NCI-H526 (cell line): ENCODE results near the gene CLMP.
"Not testable (repeated sequence)": the region's sequence is repeated elsewhere in the genome, so short reads cannot be mapped to it uniquely, and the experiment has no call there.

Experiments used
- DNase-seq, 2 experiments: peaks; one replicate each; lab custom pipeline; 2025; lab: John Stamatoyannopoulos, UW

Gene CLMP

DNA sequence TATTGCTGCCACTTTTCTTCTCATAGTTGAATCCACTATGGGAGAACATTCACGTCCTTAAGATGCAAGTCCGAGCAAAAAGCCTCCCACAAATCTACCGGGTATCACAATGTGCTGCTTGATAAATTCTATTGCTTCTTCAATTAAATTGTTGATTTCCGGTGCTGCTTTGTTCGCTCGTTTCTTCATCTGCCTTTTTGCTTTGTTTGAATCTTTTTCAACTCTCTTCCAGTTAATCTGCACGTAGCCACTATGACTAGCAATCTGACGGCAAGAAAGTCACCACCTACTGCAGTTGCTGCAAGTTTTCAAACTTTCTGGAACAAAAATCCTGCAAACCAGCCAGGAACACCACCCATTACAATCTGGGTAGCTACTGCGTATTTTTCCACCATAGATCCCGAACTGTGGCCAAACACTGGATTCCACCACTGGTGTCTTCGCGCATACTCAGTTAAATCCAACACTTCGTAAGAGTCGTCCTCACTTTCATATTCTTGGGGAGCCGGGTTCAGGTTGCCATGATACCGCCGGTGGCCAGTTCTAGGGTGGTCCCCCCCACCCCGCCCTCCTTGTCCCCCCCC, 59.1 kb downstream of the CLMP start:
- no peak for DNase-seq

DNA sequence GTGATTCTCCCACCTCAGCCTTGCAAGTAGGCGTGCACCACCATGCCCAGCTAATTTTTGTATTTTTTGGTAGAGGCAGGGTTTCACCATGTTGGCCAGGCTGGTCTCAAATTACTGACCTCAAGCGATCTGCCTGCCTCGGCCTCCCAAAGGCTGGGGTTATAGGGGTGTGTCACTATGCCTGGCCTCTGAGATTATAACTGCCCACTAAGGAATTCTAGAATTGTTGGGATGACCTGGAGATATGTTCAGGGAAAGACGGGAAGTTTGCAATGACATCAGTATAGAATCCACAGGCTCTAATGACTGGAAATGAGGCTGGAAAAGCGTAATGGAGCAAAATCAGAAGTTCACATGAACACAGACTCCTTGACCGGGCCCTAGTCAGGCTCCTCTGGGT, 62.2 kb downstream of the CLMP start:
- no peak for DNase-seq

DNA sequence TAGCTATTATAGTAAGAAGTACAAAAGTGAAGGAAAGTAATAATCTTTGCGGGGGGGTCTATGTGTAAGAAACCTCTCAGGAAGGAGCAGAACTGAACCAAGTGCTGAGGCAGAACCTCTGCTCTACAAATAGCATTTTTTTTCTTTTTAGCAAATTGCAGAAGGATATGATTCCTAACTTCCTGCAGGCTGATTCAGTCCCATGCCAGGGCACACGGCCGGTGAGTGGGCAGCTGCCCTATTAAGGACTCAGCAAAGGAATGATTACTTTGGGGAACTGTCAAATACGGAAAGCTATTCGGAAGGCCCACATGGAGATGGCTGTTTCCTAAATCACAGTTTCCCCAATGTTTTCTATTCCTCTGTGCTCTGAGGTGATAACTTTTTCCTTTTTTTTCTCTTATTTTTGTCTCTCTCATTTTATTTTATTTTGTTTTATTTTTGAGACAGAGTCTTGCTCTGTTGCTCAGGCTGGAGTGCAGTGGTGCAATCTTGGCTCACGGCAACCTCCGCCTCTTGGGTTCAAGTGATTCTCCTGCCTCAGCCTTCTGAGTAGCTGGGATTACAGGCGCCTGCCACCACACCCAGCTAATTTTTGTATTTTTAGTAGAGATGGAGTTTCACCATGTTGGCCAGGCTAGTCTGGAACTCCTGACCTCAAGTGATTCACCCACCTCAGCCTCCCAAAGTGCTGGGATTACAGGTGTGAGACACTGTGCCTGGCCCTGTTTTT, 62.8 kb downstream of the CLMP start:
- DNase-seq, result not testable (repeated sequence)

DNA sequence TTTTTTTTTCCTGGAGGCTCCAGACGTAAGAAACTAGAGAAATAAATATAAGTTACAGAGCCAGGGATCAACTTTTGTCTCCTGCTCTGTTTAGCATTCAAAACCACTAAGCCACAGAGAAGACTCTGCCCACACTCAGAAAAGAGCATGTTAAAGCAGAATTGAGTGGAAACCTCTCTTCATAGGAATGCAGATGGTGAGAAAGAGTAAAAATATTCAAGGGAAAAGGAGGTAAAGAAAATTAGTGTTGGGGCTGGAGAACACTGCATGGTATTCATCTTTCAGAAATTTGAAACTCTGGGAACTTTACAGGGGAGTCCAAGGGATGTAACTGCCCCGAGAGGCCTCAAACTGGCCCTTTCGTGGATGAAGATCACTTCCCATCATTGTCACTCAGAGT, 65.1 kb downstream of the CLMP start:
- DNase-seq, result no peak

DNA sequence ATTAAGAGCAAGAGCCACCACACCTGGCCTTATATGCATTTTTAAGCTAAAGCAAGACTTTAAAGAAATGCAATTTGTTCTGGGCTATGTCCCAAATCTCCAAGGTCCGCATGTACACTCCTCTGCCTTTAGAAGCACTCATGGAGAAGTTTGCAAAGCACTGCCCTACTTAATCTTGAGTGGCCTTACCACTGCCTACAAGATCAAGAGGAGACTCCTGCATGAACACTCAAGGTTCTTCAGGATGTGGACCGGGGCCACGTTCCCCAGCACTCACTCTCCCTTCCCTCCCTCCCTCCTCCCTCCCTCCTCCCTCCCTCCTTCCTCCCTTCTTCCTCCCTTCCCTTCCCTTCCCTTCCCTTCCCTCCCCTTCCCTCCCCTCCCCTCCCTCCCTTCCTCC, 69.9 kb downstream of the CLMP start:
- DNase-seq, result no peak

DNA sequence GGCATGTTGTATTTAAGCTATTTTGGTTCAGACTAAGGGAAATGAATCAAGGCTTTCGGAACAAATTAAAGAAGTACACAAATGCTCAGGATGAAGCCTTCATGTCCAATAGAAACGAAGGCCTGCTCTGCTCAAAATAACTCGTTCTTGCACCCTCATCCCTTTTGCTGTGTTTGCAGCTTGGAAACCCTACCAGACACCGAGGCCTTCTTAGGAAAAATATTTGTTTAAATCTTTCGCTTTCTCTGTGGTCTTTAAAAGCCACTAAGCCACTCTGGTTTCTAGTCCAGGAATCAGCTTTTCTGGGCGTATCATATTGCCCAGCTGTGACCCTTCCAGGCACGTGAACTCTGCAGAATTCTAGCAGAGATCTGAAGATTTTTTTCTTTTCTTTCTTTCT, 72.2 kb downstream of the CLMP start:
- DNase-seq, result no peak

DNA sequence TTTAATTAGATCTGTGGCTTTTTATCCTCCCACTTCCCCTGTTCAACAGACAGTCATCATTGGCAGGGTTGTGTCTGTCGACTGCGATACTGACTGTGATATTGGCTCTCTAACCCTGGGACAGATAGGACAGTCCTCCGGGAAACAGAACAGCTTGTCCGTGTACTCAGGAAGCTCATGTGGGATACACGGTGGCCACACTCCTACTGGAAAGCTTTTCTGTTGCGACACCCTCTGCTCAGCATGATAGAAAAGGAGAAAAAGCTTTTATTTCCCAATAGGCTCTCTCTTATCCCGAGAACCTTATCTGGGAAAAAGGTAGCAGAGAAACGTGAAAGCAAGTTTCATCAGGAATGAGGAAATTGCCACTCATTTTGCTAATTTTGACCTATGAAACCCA, 72.7 kb downstream of the CLMP start:
- no peak for DNase-seq

DNA sequence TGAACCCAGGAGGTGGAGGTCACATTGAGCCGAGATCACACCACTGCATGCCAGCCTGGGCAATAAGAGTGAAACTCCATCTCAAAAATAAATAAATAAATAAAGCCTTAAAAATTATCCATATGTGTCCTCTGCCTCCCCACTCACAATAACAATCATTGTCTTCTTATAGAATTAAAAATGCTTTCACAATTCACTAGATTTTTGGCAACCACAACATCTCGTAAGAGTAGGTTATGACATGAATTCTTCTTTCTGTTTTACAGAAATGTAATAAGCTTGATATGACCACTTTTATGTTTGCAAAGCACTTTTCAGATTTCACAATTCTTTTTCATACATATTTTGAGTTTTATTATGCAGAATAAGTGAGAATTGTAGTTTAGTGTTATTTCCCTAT, 78.6 kb downstream of the CLMP start:
- no peak for DNase-seq

DNA sequence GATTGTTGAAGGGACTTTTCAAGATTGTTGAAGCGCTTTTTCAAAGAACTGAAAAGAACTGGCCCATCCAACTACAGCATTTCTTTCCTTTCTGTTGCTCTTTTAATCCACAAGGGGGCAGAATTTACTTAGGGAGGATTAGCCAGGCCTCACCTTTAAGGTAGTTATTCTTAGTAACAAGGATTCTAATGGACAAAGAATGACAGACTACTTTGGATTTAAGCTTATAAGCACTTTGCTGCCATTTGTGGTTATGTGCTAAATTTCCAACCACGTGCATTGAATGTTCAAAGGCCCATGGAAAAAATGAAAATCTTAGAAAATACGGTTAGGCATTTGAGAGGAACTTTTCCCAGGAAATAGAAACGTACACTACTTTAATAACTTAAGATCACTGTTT, 83.6 kb downstream of the CLMP start:
- DNase-seq, result peak; percentile 56 to 94

DNA sequence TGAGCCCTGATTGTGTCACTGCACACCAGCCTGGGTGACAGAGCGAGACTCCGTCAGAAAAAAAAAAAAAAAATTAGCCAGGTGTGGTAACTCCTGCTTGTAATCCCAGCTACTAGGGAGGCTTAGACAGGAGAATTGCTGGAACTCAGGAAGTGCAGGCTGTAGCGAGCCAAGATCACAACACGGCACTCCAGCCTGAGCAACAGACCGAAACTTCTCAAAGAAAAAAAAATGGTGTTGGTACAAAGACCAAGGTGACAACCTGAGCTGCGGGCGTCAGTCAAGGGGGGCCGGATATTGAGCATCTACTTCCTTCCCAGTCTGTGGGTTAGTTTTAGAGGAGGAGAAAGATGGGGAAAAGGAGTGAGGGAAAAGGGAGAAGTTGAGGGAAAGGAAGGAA, 84.7 kb downstream of the CLMP start:
- DNase-seq, result no peak

DNA sequence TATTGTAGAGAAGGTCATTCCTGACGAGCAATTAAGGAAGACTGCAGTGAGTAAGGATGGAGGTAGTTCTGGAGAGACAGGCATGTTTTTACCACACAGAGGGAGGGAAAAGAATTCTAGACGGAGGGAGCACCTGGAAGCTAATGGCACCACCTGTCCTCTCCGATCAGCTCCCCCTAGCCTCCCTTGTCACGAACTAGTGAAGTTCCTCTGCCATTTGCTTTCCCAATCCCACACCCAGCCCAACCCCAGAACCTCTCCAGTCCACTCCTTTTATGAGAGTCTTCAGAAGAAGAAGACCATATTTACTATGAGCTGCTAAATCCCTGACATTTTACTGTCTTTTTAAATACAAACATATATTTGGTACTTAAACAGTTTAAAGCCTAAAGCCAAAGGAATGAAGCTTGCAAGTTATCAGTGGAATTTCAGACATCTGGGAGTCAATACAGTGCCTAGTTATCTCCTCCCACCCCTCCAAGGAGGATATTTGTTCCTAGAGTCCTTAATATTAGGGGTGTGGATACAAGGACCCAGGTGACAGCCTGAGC, 87.0 kb downstream of the CLMP start:
- no peak for DNase-seq

DNA sequence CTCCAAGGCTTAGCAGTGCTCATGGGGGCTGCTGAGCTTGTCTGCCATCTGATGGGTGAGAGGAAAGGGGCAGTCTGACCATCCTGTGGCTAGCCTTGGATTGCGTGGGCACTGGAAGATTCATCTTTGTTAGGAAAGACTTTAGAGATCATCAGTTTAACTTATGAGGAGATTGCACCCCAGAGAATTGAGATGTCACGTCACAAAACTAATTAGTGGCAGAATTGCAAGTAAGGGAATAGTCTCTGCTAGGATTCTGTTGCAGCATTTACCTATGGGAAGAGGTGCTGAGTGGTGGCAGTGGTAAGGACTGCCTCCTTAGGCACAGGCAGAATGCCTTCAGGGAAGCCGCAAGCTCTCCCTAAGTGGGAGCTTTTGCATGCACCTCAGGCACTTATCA, 90.4 kb downstream of the CLMP start:
- DNase-seq, result no peak

DNA sequence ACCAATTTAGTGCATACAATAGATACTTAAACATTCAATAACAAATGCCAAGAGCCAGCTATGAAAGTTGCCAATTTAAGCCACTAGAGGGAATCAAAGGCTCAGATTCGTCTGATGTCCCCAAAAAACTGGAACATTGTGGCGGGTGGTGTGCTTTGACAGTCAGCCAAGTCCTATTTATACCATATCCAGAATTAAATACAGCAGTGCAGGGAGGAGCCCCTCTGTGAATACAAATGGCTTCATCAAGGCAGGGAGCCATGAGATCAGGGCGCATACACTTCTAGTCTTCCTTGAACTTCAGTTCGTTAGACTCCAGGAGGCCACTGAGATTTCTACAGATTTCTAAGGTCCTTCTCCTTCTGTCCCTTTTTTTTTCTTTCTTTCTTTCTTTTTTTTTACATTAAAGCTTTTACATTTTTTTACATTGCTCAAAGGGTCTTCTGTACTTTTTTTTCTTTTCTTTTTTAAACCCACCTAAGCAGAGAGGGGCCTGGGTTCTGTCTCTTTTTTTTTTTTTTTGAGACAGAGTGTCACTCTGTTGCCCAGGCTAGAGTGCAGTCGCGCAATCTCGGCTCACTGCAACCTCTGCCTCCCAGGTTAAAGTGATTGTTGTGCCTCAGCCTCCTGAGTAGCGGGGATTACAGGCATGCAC, 91.6 kb downstream of the CLMP start:
- peak; percentile 72 to 88 for DNase-seq

DNA sequence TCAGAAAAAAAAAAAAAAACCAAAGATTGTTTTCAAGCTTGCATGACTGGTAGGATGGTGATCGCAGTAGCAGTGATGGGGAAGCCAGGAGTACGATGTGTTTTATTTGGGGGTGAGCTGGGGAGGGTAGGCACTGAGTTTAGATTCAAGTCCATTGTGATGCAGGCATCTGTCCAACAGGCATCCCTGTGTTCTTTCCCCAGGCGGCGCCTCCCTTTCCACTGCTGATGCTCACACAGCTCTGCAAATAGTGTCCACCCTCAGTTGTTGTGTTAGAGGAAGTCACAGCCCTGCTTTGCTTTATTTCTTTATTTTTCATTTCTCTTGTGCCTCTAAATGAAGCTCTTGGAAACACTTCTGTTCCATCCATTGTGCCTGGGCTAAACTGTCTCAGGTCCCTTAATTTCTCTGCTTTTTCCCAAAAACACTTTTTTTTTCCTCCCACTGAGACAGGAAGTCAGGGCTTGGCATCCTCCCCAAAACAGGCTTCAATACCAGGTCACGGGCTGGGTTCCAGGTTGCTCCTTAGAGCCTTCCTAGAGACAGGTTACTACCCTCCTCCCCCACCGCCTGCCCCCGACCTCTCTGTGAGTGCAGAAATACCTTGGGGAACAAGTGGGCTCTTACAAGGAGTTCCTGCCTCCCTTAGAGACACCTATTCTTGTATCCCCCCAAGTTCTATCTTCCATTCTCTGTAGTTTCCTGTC, 94.5 kb downstream of the CLMP start:
- no peak for DNase-seq

DNA sequence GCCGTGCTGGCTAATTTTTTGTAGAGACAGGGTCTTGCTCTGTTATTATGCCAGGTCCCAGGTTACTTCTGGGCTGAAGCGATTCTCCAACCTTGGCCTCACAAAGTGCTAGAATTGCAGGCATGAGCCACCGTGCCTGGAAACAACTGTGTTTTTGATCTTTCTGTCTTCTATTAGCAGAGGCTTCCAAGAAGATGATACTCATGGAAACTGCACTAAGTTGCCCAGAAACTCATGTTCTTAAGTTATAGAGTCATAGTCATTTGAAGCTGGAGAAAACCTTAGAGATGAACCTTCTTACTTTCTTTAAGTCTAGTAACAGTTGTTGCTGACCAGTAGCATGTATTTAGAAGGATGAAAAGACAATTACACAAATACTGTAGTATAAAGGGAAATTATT, 96.1 kb downstream of the CLMP start:
- no peak for DNase-seq

DNA sequence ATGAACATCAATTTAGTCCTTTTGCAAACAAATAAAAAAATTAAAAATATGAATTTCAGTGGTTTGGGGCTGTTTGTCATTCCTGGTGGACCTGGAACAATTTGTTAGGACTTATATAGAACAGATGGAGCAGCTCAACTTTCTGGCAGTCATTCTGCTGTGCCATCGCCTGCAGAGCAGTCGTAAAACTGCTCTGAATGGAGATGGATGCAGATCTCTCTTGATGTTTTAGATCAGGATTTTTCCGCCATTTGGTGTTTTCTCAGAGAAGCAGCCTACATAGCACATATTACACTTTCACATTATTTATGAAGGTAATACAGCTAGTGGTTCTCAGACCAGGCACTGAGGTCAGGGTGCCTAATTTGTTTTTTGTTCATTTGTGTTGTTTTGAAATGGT, 101.3 kb downstream of the CLMP start:
- no peak for DNase-seq

DNA sequence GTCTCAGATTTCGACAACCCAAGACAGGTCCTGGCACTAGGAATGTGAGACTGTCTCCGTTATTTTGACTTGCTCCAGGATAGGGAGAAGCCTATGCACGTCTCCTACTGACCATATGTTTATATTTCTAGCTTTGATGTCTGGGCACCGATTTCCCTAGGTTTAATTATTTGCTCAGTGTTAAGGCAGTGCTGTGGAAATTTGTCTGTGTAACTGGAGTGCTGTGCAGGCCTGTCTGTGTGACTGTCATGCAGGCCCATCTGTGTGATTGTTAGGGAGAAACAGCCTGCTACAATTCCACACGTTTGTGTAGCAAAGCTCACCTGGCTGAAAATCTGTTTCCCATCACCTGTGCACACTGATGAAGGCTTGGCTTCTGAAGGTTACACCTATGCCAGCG, 103.5 kb downstream of the CLMP start:
- DNase-seq, result no peak

DNA sequence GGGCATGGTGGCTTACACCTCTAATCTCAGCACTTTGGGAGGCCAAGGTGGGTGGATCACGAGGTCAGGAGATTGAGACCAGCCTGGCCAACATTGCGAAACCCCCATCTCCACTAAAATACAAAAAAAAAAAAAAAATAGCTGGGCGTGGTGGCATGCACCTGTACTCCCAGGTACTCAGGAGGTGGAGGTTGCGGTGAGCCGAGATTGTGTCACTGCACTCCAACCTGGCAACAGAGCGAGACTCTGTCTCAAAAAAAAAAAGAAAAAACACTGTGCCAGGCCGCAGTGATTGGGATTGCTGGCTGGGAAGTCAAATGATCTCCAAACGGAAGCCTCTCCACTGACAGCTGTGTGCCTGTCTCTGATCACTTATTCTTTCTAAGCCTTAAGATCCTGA, 104.9 kb downstream of the CLMP start:
- not testable (repeated sequence) for DNase-seq

DNA sequence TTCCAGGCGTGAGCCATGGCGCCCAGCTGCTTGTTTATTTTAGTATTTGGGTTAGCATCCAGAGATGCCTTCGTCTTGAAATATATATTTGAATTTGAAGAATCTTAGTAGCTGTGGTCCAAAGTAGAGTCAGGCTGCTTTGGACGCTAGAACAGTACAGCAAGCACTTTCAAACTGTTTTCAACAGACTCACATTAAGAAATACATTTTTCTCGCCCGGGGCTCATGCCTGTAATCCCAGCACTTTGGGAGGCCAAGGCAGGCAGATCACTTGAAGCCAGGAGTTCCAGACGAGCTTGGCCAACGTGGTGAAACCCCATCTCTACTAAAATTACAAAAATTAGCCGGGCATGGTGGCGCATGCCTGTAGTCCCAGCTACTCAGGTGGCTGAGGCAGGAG, 106.2 kb downstream of the CLMP start:
- not testable (repeated sequence) for DNase-seq

DNA sequence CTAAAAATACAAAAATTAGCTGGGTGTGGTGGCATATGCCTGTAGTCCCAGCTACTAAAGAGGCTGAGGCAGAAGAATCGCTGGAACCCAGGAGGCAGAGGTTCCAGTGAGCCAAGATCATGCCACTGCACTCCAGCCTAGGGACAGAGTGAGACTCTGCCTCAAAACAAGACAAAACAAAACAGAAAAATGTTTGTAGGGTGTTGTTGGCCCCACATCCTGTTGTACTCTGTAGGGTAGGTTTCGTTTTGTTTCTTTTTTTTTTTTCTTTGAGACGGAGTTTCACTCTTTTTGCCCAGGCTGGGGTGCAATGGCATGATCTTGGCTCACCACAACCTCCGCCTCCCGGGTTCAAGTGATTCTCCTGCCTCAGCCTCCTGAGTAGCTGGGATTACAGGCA, 107.4 kb downstream of the CLMP start:
- not testable (repeated sequence) for DNase-seq

DNA sequence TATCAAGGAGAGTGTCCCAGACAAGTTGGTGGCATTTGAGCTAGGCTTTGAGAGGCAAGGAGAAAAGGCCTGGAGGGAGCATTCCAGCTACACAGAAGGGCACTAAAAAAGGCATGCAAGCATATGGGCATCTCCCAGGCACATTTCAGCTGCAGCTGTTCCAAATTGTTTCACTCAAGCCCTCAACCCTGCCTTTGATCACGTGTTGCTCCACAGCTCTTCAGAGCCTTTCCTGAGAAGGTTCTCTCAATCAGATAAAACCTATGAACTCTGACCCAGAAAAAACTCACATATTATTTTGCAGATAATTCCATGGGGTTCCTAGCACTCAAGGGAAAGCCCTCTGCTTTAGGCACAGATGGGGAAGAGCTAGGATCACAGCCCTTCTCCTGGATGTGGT, 108.7 kb downstream of the CLMP start:
- no peak for DNase-seq

DNA sequence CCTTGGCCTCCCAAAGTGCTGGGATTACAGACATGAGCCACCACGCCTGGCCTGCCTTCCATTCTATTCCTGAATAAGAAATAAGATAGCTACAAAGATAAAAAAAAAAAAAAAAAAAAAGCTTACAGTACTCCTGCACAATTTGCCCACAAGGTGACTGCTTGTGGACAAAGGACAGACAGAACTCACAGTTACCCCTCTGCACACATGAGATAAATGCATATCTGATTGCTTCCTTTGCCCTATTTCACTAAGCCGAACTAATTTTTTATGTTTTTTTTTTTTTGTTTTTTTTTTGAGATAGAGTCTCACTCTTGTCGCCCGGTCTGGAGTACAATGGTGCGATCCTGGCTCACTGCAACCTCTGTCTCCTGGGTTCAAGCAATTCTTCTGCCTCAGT, 109.6 kb downstream of the CLMP start:
- DNase-seq, result no peak

DNA sequence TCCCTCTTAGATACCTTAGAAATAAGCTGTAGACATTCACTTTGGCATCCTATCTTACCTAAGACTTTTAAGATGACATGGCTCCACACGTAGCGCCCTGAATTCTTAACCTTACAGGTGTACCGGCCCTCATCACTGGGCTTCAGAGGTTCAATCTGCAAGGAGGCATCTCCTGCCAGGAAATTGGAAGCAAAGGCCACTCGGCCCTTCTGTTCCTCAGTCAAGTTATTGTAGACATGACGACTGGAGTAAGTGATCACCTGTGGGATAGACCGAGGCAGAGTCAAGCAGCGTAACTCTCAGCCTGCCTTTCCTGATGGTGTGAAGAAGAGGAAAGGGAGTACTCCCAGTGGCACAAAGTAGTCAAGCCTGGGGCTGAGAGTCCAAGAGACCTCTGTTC, 110.6 kb downstream of the CLMP start:
- DNase-seq, result no peak
